GM19467 (cell line): Measurements from ENCODE around the gene NOVA1.

Experiments
- ATAC-seq: cut with Tn5 transposase; IDR thresholded peaks from one replicate; pipeline ENCODE4 v1.9.1; 2021; ENCODE audit warnings: mild to moderate bottlenecking, moderate library complexity; ENCODE audit not compliant: unreplicated experiment

Gene NOVA1

GRCh38 chr14:26463136-26463535, 134.7 kb downstream of the NOVA1 start:
- ATAC-seq: no peak

DNA sequence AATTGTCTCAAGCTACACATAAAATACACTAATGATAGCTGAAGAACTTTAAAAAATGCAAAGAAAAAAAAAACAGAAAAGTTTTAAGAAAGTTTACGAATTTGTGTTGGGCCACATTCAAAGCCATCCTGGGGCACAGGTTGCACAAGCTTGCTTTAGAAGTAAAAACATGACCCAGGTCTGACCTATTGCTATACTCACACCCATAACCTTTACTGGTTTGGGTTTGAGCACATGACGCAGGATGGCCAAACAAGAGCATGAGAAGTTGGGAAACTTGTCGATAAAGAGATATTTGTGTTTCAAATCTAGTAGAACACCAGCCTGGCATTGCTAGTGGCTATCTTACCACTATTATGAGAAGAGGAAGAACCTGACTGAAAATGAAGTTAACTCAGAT, 143.7 kb downstream of the NOVA1 start:
- ATAC-seq: no peak

DNA sequence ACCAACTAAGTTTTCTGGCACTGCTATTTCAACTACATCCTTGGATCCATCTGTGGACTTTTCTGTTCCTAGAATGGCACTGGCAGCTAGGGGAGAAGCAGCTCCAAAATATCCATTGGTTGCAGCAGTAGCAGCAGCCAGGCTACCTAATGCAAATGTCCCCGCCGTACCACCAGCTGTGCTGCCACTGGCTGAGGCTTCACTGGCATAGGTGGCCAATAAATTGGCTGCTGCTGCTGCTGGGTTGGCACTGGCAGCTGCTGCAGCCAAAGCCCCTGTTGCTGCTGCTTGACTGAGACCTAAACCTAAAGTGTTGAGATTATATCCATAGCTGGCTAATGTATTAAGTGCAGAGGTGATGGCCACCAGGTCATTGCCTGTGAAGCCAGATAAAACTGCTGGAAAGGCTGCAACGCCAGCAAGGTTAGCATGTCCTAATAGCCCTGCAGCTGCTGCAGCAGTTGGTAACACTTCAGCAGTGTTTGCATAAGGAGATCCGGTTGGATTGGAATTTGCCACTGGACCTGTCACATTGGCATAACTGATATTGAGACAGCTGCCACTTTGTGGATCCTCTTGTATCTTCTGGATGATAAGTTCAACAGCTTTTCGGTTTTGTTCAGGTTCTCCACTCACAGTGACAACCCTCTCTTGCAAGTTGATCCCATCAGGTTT, 149.5 kb downstream of the NOVA1 start:
- ATAC-seq: no peak

DNA sequence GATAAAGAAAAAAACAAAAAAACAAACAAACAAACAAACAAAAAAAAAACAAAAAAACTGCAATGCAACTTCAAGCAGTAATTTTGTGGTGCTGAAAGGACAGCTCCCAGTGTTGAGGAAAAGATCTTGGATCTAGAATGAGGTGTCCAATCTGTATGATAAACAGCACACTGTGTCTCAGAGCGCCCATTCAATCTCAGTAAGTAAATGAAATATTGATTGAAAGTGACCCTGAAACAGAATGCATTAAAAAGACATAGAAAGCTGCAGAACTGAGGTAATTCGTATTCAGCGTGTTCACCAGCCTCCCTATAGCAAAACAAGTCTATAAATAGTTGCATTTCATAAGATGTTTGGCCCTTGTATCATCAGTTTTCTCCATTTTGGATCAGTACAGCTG, 153.0 kb downstream of the NOVA1 start:
- no peak for ATAC-seq

- no peak for ATAC-seq
Observed at GRCh38 chr14:26443654-26444053, 154.2 kb downstream of the NOVA1 start.

DNA sequence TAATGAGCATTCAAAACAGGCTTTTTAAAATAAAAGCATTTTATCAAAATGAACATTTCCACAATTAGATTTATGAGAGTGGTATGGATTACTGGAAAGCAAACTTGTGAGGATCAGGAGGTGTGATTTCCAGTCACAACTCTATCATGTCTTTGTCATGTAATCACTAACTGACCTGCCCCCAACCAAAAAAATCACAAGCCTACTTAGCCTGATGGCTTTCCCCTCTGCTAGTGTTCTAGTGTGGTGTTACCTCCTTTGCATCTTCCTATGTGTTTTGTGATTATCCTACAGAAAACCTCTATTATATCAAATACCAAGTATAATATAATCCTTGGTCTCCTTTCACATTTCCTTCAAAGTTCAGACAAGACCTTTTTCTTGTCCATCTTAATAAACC, 168.6 kb downstream of the NOVA1 start:
- ATAC-seq: no peak

- ATAC-seq: no peak
Observed at GRCh38 chr14:26427097-26427496, 170.7 kb downstream of the NOVA1 start.

DNA sequence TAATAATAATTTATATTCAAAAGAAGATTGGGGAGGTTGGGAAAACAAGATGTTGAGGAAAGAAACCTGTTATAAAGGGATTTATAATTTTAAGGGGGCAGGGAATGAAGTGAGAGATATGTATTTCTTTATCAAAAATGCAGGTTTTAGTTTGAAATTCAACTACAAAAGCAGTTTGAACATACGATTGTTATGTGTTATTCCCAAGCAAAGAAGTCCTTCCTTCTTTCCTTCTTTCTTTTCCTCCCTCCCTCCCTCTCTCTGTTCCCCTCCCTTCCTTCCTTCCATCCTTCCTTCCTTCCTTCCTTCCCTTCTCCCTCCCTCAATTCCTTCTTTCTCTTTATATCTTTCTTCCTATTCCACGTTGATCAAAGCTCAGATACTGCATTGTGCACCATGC, 173.3 kb downstream of the NOVA1 start:
- ATAC-seq: no peak

- no peak for ATAC-seq
Observed at GRCh38 chr14:26415618-26416123, 182.2 kb downstream of the NOVA1 start.

DNA sequence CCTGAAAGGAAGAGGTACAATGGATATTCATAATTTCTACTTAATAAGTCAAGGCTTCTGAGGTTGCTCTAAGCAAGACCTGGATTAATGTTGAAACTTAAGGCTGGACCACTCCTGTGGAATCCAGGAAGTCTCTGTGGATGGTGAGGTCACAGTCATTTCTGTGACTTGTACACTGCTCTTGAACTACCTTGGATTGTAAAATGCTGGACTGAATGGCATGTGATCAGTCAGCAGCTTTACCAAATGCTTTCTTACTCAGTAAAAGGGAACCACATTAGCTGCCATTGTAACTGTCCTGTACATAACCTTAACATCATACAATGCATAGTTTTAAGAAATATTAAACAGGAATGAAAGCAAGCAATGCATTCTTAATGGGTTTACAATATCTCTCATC, 182.9 kb downstream of the NOVA1 start:
- ATAC-seq: no peak

DNA sequence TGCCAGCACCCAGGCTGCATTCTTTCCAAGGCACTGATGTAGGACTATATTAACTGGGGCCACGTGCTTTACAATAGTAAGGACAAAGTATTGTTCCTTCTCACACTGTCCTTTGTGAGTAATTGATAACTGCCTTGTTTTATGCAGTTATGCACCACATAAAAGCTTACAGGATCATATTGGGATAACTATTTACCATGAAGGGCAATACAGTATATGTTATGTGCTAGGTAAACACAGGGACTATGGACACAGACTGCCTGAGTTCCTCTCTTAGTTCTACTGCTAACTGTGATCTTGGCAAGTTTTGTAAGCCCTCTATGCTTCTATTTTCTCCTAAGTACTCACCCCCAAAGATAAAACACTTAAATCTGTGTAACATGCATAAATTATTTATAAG, 183.7 kb downstream of the NOVA1 start:
- ATAC-seq: no peak

GRCh38 chr14:26412421-26412820, 185.4 kb downstream of the NOVA1 start:
- ATAC-seq: no peak

DNA sequence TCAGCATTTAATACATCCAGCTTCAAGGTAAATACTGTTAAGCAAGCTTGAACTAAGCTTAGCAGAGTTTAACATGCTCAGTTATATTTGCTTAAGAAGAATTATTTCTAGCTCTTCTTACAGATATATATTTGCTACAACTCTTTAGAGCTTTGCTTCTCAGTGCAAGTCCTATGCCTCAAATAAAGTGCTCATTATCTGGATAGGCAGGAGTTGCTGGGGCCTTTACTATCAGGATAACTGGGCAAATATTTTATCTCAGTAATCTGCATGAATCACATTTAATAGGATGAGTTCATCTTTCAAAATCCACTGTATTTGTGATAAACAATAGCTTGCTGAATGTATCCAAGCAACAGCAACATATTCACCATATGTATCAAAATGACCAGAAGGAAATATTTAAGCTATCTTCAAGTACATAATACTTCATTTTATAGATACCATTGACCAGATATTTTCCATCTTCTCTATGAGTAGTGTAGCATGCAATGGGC, 187.6 kb downstream of the NOVA1 start:
- ATAC-seq: no peak

- no peak for ATAC-seq
Observed at GRCh38 chr14:26404927-26405326, 192.9 kb downstream of the NOVA1 start.

- ATAC-seq: no peak
Observed at GRCh38 chr14:26403760-26404159, 194.1 kb downstream of the NOVA1 start.

DNA sequence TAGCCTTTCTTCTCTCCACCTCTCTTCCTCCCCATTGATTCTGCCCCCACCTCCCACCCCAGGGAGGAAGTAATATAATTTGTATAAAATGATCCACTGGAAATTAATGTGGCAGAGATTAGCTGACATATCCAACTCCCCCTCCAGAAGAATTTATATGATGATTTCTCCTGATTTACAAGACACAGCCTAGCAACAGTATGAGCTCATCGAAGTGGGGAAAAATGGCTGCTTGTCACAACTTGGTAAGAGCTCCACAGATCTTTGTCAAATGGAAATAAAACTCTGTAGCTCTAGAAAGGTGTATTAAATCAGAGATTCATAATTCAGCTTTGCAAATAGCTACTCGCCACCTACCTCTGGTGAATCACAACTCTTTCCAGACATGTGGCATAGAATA, 195.7 kb downstream of the NOVA1 start:
- ATAC-seq: no peak

DNA sequence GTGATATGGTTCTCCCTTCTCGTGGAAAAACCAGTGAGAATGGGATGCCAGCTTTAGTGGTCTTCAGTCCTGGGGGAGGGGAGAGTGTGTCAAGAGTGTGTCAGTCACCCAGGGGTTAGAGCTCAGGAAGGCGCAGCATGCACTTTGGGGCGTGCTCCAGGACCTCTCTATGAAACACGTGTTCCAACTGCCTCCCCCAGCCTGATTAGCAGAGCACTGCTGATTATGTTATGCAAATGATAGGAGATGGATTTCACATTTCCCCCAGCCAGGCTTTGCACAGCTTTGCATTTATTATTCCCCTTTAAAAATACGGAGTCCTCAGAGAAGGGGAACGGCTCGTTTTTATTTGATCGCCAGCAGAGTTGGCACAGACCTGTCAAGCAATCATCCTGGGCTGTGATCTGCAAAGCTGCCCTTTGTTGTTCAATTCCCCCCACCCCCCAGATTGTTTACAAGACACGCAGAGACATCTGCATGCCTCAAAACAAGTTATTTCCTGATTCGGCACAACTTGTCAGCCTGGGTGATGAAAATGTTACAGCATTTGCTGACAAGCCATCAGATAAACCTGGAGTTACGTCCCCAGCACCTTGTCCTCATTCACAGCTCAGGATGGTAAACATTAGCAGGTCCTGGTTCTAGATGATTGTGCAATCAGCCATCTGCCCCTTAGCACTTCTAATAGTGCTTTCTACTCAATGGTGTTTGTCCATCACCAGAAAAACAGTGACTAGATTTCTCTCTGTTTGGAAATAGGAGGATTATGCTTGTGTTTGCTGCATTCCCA, 196.5 kb downstream of the NOVA1 start:
- no peak for ATAC-seq

DNA sequence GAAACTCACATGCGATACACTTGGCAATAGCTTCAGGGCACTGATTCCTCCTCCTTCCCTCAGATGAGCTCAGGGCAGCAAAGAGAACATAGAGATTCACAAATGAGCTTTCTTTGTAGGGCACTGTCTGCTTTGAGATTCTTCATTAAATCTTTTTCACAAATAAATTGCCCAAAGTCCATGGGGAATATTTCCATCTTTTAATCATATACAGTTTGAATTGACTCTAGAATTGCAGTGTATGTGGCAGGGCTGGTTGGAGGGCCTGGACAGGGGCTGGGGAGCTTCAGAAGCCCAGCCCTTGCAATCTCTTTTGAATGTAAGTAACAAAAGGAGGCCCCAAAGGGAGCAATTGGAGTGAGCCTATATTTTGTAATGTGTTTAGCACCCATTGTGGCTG, 197.5 kb downstream of the NOVA1 start:
- no peak for ATAC-seq

- no peak for ATAC-seq
Observed at GRCh38 chr14:26398616-26399015, 199.2 kb downstream of the NOVA1 start.
